ENCODE data around the gene TMA7B. TPM values are rescaled to one million over a fixed set of nuclear protein-coding genes. Genes with fewer than 3 reads are reported as not detected.

Gene TMA7B
- 1 to 10 TPM in 1 of 2 experiments, under 1 TPM in 1; 0.86 to 1.1 TPM for total RNA-seq

DNA sequence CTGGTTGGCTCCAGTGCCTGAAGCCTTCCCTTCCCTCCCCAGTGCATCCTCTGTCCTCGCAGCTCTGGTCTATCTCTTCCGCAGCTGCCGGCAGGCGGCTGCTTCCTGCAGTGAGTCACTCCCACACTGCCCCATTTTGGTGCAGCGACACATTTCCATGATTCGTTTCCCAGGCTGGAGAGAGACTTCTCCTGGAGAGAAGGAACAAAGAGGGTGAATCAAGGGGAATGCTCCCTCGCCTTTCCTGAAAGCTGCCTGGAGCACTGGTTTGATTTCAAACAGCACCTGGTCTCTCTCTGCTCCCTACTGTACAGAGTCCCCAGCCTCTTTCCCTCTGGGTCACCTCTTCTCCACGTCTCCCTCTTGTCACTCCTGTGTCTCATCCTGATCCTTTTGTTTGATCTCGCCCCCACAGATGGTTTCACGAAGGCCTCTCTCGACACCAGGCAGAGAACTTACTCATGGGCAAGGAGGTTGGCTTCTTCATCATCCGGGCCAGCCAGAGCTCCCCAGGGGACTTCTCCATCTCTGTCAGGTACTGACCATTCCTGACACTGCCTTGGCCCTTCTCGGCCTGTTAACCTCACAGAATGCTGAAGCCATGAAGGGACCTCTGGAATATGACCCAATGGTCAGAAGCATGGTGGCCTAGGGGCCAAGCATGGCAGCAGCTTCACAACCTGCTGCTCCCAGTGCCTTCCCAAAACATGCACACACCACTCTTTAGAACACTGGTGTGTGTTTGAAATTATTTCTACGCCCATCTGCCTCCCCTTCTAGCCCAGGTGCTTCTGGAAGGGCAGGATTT lies at the start of gene TMA7B:
TSS of gene TMA7B (plus strand) at position 758 of the 808 bp plus-strand sequence. CDS start 3,978 bp downstream, outside the sequence.
- DNase-seq, result peak; percentile 58
- H3K4me1 Mint-ChIP-seq (ENCODE audit: low read depth), result peaks cover 66% of the 10 kb centered on the region
- H3K36me3 Mint-ChIP-seq, result peaks cover 58% of the 10 kb centered on the region
- peak within 1 kb of the TSS; percentile 80 for H3K27ac Mint-ChIP-seq
- intact Hi-C loops (cut with micrococcal nuclease), result loop anchor here (5.0 kb wide), 1 partner anchor 297 kb away; no protein-coding TSS in a partner anchor
- ChIA-PET CTCF (interaction anchor here (1.8 kb wide), 1 partner anchor 64 kb away, joined by 6 read pairs; no protein-coding TSS in a partner anchor), POLR2A (interaction anchor here (0.8 to 1.2 kb wide), 2 partner anchors 34 to 81 kb away, joined by 3 to 4 read pairs; no protein-coding TSS in a partner anchor)
- no peaks in the 10 kb centered on the region for H3K9me3 Mint-ChIP-seq
- H3K27me3 Mint-ChIP-seq, result no peaks in the 10 kb centered on the region
- H3K4me3 Mint-ChIP-seq, result no peak within 1 kb of the TSS

GRCh38 chr22:39910876-39911613 lies 49.2 kb upstream of the TMA7B start:
- intact Hi-C loops (cut with micrococcal nuclease), result loop anchor here (1.0 kb wide), 3 partner anchors 9 to 50 kb away; partner anchors contain the start of gene GRAP2

DNA sequence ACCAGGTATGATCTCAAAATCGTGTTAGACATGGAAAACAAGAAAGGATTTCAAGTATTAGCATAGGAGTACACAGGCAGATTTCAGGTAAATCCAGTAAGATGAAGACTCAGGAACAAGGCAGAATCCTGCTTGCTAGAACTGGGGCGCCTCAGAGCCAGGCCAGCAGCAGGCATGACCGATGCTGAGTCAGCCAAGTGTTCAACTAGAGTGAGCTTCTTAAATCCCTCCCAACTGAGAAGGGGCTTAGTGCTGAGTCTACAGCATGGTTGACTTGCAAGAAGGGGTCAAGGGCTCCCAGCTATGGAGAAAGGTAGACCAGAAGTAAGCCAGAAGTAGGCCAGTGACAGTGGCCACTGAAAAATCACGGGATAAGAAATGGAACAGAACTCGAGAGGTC lies 46.9 kb upstream of the TMA7B start:
- H3K4me3 Mint-ChIP-seq, result peak overlapping the region; percentile 75
- H3K27ac Mint-ChIP-seq, result peak overlapping the region; percentile 93
- peaks cover 89% of the 10 kb centered on the region for H3K4me1 Mint-ChIP-seq (ENCODE audit: low read depth)
- no peak for DNase-seq
- CTCF ChIA-PET, result interaction anchor here (1.2 to 6.1 kb wide), 3 partner anchors 8 to 111 kb away, joined by 3 to 45 read pairs (median 5); no protein-coding TSS in a partner anchor
- no peaks in the 10 kb centered on the region for H3K27me3 Mint-ChIP-seq
- intact Hi-C loops (cut with micrococcal nuclease), result no loop called here
- POLR2A ChIA-PET, result interaction anchor here (16.5 kb wide), 1 partner anchor 12 kb away, joined by 219 read pairs; no protein-coding TSS in a partner anchor
- H3K9me3 Mint-ChIP-seq, result no peaks in the 10 kb centered on the region
- no peaks in the 10 kb centered on the region for H3K36me3 Mint-ChIP-seq

More at GRCh38 chr22:39910876-39911613, 49.2 kb upstream of the TMA7B start:
- DNase-seq, result no peak
- H3K4me3 Mint-ChIP-seq, result peak overlapping the region; percentile 75
- H3K4me1 Mint-ChIP-seq (ENCODE audit: low read depth), result peaks cover 75% of the 10 kb centered on the region
- ChIA-PET CTCF (interaction anchor here (1.2 to 2.3 kb wide), 5 partner anchors 10 to 22 kb away, joined by 4 to 10 read pairs (median 6); no protein-coding TSS in a partner anchor), POLR2A (interaction anchor here (0.6 to 16.5 kb wide), 2 partner anchors 14 to 193 kb away, joined by 4 to 219 read pairs; no protein-coding TSS in a partner anchor)
- no peaks in the 10 kb centered on the region for H3K36me3 Mint-ChIP-seq
- H3K27ac Mint-ChIP-seq, result peak overlapping the region; percentile 93
- H3K27me3 Mint-ChIP-seq, result no peaks in the 10 kb centered on the region
- H3K9me3 Mint-ChIP-seq, result no peaks in the 10 kb centered on the region

GRCh38 chr22:39913886-39914285 lies 46.3 kb upstream of the TMA7B start:
- no peak for DNase-seq
- ChIA-PET CTCF (interaction anchor here (6.1 kb wide), 1 partner anchor 20 kb away, joined by 45 read pairs; no protein-coding TSS in a partner anchor), POLR2A (interaction anchor here (1.0 to 16.5 kb wide), 3 partner anchors 8 to 12 kb away, joined by 3 to 219 read pairs (median 4); no protein-coding TSS in a partner anchor)
- no peaks in the 10 kb centered on the region for H3K27me3 Mint-ChIP-seq
- H3K9me3 Mint-ChIP-seq, result no peaks in the 10 kb centered on the region
- intact Hi-C loops (cut with micrococcal nuclease), result no loop called here
- no peaks in the 10 kb centered on the region for H3K36me3 Mint-ChIP-seq
- H3K4me1 Mint-ChIP-seq (ENCODE audit: low read depth), result peaks cover 88% of the 10 kb centered on the region
- peak overlapping the region; percentile 93 for H3K27ac Mint-ChIP-seq
- peak overlapping the region; percentile 75 for H3K4me3 Mint-ChIP-seq

DNA sequence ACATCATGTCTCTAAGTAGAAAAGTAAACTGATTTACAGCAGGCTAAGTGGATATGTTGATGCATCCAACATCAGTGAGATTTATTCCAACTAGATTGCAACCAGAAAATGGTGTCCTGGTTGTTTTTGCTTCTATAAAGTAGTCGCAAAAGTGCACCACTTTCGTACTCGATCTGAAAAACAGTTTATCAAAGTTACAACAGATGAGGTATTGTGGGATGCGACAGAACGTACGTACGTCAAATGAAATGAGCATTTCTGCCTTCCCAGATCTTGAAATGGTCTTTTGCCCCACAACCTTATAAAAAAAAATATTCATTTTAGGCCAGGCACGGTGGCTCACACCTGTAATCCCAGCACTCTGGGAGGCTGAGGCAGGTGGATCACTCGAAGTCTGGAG lies 45.6 kb upstream of the TMA7B start:
- H3K36me3 Mint-ChIP-seq, result no peaks in the 10 kb centered on the region
- intact Hi-C loops (cut with micrococcal nuclease), result no loop called here
- H3K4me3 Mint-ChIP-seq, result peak overlapping the region; percentile 75
- H3K27ac Mint-ChIP-seq, result peak overlapping the region; percentile 93
- no peak for DNase-seq
- POLR2A ChIA-PET, result interaction anchor here (1.0 to 16.5 kb wide), 4 partner anchors 8 to 12 kb away, joined by 3 to 219 read pairs (median 4); no protein-coding TSS in a partner anchor
- H3K4me1 Mint-ChIP-seq (ENCODE audit: low read depth), result peaks cover 86% of the 10 kb centered on the region
- CTCF ChIA-PET, result interaction anchor here (6.1 kb wide), 1 partner anchor 19 kb away, joined by 45 read pairs; no protein-coding TSS in a partner anchor
- H3K9me3 Mint-ChIP-seq, result no peaks in the 10 kb centered on the region
- H3K27me3 Mint-ChIP-seq, result no peaks in the 10 kb centered on the region

DNA sequence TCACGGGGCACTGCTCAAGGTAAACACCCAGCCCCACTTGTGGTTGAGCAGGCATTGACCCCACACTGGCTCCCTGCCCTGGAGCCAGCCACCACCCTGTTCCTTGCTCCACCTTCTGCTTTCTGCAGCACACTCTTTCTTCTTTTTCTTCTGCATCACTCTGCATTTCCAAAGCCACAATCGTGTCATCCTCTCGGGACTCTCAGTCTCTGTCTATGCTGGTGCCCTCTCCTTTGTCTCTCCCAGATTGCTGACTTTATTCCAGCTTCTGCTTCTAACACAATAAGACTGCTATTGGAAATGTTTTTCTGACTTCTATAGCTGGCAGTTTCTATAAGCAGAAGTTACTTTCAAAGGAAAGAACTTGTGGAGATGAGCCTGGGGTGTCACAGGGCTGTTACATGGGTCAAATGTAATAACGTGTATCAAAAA lies 44.9 kb upstream of the TMA7B start:
- intact Hi-C loops (cut with micrococcal nuclease), result no loop called here
- H3K9me3 Mint-ChIP-seq, result no peaks in the 10 kb centered on the region
- DNase-seq, result no peak
- H3K4me1 Mint-ChIP-seq (ENCODE audit: low read depth), result peaks cover 87% of the 10 kb centered on the region
- POLR2A ChIA-PET, result interaction anchor here (0.8 to 16.5 kb wide), 4 partner anchors 9 to 28 kb away, joined by 3 to 219 read pairs (median 19); no protein-coding TSS in a partner anchor
- CTCF ChIA-PET, result interaction anchor here (1.2 to 6.1 kb wide), 6 partner anchors 11 to 109 kb away, joined by 3 to 45 read pairs (median 4); no protein-coding TSS in a partner anchor
- peak overlapping the region; percentile 93 for H3K27ac Mint-ChIP-seq
- peak overlapping the region; percentile 68 for H3K4me3 Mint-ChIP-seq
- H3K36me3 Mint-ChIP-seq, result no peaks in the 10 kb centered on the region
- no peaks in the 10 kb centered on the region for H3K27me3 Mint-ChIP-seq

GRCh38 chr22:39916496-39916895 lies 43.7 kb upstream of the TMA7B start:
- H3K9me3 Mint-ChIP-seq, result no peaks in the 10 kb centered on the region
- H3K27ac Mint-ChIP-seq, result peak overlapping the region; percentile 93
- H3K27me3 Mint-ChIP-seq, result no peaks in the 10 kb centered on the region
- peaks cover 87% of the 10 kb centered on the region for H3K4me1 Mint-ChIP-seq (ENCODE audit: low read depth)
- intact Hi-C loops (cut with micrococcal nuclease), result no loop called here
- no peak for DNase-seq
- H3K4me3 Mint-ChIP-seq, result peak overlapping the region; percentile 48
- ChIA-PET CTCF (interaction anchor here (0.9 to 6.1 kb wide), 11 partner anchors 8 to 517 kb away, joined by 3 to 45 read pairs (median 4); partner anchors contain the start of gene TAB1), POLR2A (interaction anchor here (0.6 to 16.5 kb wide), 5 partner anchors 9 to 597 kb away, joined by 3 to 219 read pairs (median 7); partner anchors contain the start of gene RPL3)
- H3K36me3 Mint-ChIP-seq, result no peaks in the 10 kb centered on the region

GRCh38 chr22:39917197-39917643 lies 43.0 kb upstream of the TMA7B start:
- Mint-ChIP-seq H3K9me3 (no peaks in the 10 kb centered on the region), H3K27ac (peak overlapping the region; percentile 93), H3K36me3 (no peaks in the 10 kb centered on the region), H3K4me1 (ENCODE audit: low read depth) (peaks cover 85% of the 10 kb centered on the region), H3K4me3 (peak overlapping the region; percentile 68), H3K27me3 (no peaks in the 10 kb centered on the region)
- POLR2A ChIA-PET, result interaction anchor here (0.7 to 16.5 kb wide), 5 partner anchors 8 to 18 kb away, joined by 3 to 219 read pairs (median 7); no protein-coding TSS in a partner anchor
- CTCF ChIA-PET, result interaction anchor here (1.0 to 6.1 kb wide), 8 partner anchors 9 to 517 kb away, joined by 3 to 45 read pairs (median 5); partner anchors contain the start of gene TAB1
- intact Hi-C loops (cut with micrococcal nuclease), result no loop called here
- DNase-seq, result no peak

- ChIA-PET CTCF (interaction anchor here (1.2 to 6.1 kb wide), 7 partner anchors 10 to 107 kb away, joined by 3 to 45 read pairs (median 5); no protein-coding TSS in a partner anchor), POLR2A (interaction anchor here (0.8 to 16.5 kb wide), 6 partner anchors 8 to 34 kb away, joined by 3 to 219 read pairs (median 6); no protein-coding TSS in a partner anchor)
- intact Hi-C loops (cut with micrococcal nuclease), result no loop called here
- H3K36me3 Mint-ChIP-seq, result no peaks in the 10 kb centered on the region
- H3K27me3 Mint-ChIP-seq, result no peaks in the 10 kb centered on the region
- no peak for DNase-seq
- peak overlapping the region; percentile 93 for H3K27ac Mint-ChIP-seq
- no peaks in the 10 kb centered on the region for H3K9me3 Mint-ChIP-seq
- peaks cover 84% of the 10 kb centered on the region for H3K4me1 Mint-ChIP-seq (ENCODE audit: low read depth)
- peak overlapping the region; percentile 68 for H3K4me3 Mint-ChIP-seq
These were observed 42.3 kb upstream of the TMA7B start for GRCh38 chr22:39917776-39918495.

GRCh38 chr22:39920134-39920743 lies 40.0 kb upstream of the TMA7B start:
- Mint-ChIP-seq H3K27me3 (no peaks in the 10 kb centered on the region), H3K36me3 (no peaks in the 10 kb centered on the region), H3K9me3 (no peaks in the 10 kb centered on the region), H3K4me3 (peak overlapping the region; percentile 68), H3K4me1 (ENCODE audit: low read depth) (peaks cover 89% of the 10 kb centered on the region), H3K27ac (peak overlapping the region; percentile 93)
- POLR2A ChIA-PET, result interaction anchor here (0.6 to 11.3 kb wide), 8 partner anchors 10 to 400 kb away, joined by 3 to 219 read pairs (median 4); partner anchors contain the start of gene ATF4
- CTCF ChIA-PET, result interaction anchor here (1.0 to 2.2 kb wide), 11 partner anchors 11 to 428 kb away, joined by 3 to 26 read pairs (median 4); partner anchors contain the start of gene GRAP2
- DNase-seq, result peak; percentile 83
- intact Hi-C loops (cut with micrococcal nuclease), result loop anchor here (1.0 to 5.0 kb wide), 4 partner anchors 8 to 257 kb away; partner anchors contain the start of gene TNRC6B

Data from activated CD4-positive, alpha-beta memory T cell treated with anti-CD3 and anti-CD28 coated beads for 36 hours (primary cell).